GM23338 (cell line): Measurements from ENCODE around the gene RPUSD1. TPM values are rescaled to one million over a fixed set of nuclear protein-coding genes. Genes with fewer than 3 reads are reported as not detected.

Source experiments
- ATAC-seq: fragments of 200-7000 bp; cut with Tn5 transposase; 3 replicates; pipeline ENCODE4 v1.9.1; 2020
- DNase-seq: peaks from one replicate; pipeline ENCODE4 v3.0.0-alpha.2; 2015; ENCODE audit warnings: low spot score
- H2AFZ ChIP-seq: fragments of 200-600 bp; sonication (generic); 2 replicates; pipeline ENCODE4 v1.8.0; 2016; ENCODE audit warnings: antibody characterized with exemption, mild to moderate bottlenecking, moderate library complexity
- H3F3A ChIP-seq: fragments of 200-600 bp; sonication (generic); replicated peaks from 2 replicates; pipeline ENCODE4 v1.8.0; 2017; ENCODE audit warnings: antibody characterized with exemption, mixed run types, low read depth
- H3K27ac ChIP-seq: fragments of 200-600 bp; sonication (generic); 2 replicates; pipeline ENCODE4 v1.6.1; 2016; ENCODE audit warnings: low read depth
- H3K27me3 ChIP-seq: fragments of 200-600 bp; sonication (generic); 2 replicates; pipeline ENCODE4 v1.8.0; 2016; ENCODE audit warnings: mild to moderate bottlenecking, mixed run types, moderate library complexity; ENCODE audit not compliant: insufficient read depth
- H3K36me3 ChIP-seq: fragments of 200-600 bp; sonication (generic); 2 replicates; pipeline ENCODE4 v1.8.0; 2016; ENCODE audit warnings: mild to moderate bottlenecking; ENCODE audit not compliant: insufficient read depth
- H3K4me1 ChIP-seq: fragments of 200-600 bp; sonication (generic); 2 replicates; pipeline ENCODE4 v1.8.0; 2016; ENCODE audit warnings: mild to moderate bottlenecking, moderate library complexity; ENCODE audit not compliant: insufficient read depth
- H3K4me2 ChIP-seq: fragments of 200-600 bp; sonication (generic); 2 replicates; pipeline ENCODE4 v1.7.1; 2017; ENCODE audit warnings: mixed run types
- H3K4me3 ChIP-seq: fragments of 200-600 bp; sonication (generic); 2 replicates; pipeline ENCODE4 v1.6.1; 2016; ENCODE audit warnings: mixed run types
- H3K79me2 ChIP-seq: fragments of 200-600 bp; sonication (generic); replicated peaks from 2 replicates; pipeline ENCODE4 v1.8.0; 2017; ENCODE audit warnings: mild to moderate bottlenecking; ENCODE audit not compliant: insufficient read depth
- H3K9me2 ChIP-seq: fragments of 200-600 bp; sonication (generic); 2 replicates; pipeline ENCODE4 v1.8.0; 2017; ENCODE audit not compliant: insufficient read depth
- H4K20me1 ChIP-seq: fragments of 200-600 bp; sonication (generic); replicated peaks from 2 replicates; pipeline ENCODE4 v1.8.0; 2017; ENCODE audit warnings: mild to moderate bottlenecking; ENCODE audit not compliant: insufficient read depth
- H3K27ac Mint-ChIP-seq: 2 replicates; pipeline ENCODE4 v1.8.0; 2020; ENCODE audit warnings: inconsistent platforms, mild to moderate bottlenecking, moderate library complexity, mixed read lengths
- H3K27me3 Mint-ChIP-seq: 3 replicates; pipeline ENCODE4 v1.8.0; 2022; ENCODE audit warnings: low read depth, mild to moderate bottlenecking, moderate library complexity, mixed read lengths, inconsistent platforms; ENCODE audit not compliant: insufficient read depth, poor library complexity
- H3K36me3 Mint-ChIP-seq: 3 replicates; pipeline ENCODE4 v1.8.0; 2021; ENCODE audit warnings: low read depth, mild to moderate bottlenecking, inconsistent platforms, moderate library complexity, mixed read lengths
- H3K4me1 Mint-ChIP-seq: 3 replicates; pipeline ENCODE4 v1.8.0; 2020; ENCODE audit warnings: mild to moderate bottlenecking, inconsistent platforms, mixed read lengths
- H3K4me3 Mint-ChIP-seq: 3 replicates; pipeline ENCODE4 v1.8.0; 2021; ENCODE audit warnings: moderate library complexity, mild to moderate bottlenecking, inconsistent platforms, mixed read lengths
- H3K9me3 Mint-ChIP-seq: 3 replicates; pipeline ENCODE4 v1.8.0; 2020; ENCODE audit warnings: moderate library complexity, mild to moderate bottlenecking, inconsistent platforms, mixed read lengths
- CREB1 ChIP-seq: fragments of 250-450 bp; sonication (Bioruptor Pico); IDR thresholded peaks from 2 replicates; pipeline ENCODE4 v1.5.0; 2020; ENCODE audit warnings: low read depth, mild to moderate bottlenecking, moderate library complexity
- EZH2 ChIP-seq: fragments of 200-600 bp; sonication (generic); IDR thresholded peaks from one replicate; pipeline ENCODE4 v1.8.0; 2017; ENCODE audit warnings: antibody characterized with exemption, mild to moderate bottlenecking, low read depth; ENCODE audit not compliant: unreplicated experiment
- EZH2phosphoT487 ChIP-seq: fragments of 200-600 bp; sonication (generic); IDR thresholded peaks from one replicate; pipeline ENCODE4 v1.8.1; 2018; ENCODE audit warnings: antibody characterized with exemption; ENCODE audit not compliant: unreplicated experiment
- JUNB ChIP-seq: IDR thresholded peaks from one replicate; pipeline ENCODE4 v1.6.1; 2016; ENCODE audit warnings: antibody characterized with exemption; ENCODE audit not compliant: unreplicated experiment
- NANOG ChIP-seq: IDR thresholded peaks from 2 replicates; pipeline ENCODE4 v1.6.1; 2016; ENCODE audit warnings: antibody characterized with exemption, borderline replicate concordance
- POLR2AphosphoS5 ChIP-seq: IDR thresholded peaks from 2 replicates; pipeline ENCODE4 v1.6.1; 2016; ENCODE audit warnings: antibody characterized with exemption, low read depth
- STAT1 ChIP-seq: IDR thresholded peaks from one replicate; pipeline ENCODE4 v1.6.1; 2016; ENCODE audit warnings: antibody characterized with exemption; ENCODE audit not compliant: unreplicated experiment
- ZNF114 ChIP-seq: fragments of 250-450 bp; sonication (Bioruptor Pico); IDR thresholded peaks from 2 replicates; pipeline ENCODE4 v1.5.0; 2020; ENCODE audit warnings: mild to moderate bottlenecking, moderate library complexity
- ZNF331 ChIP-seq: fragments of 250-450 bp; sonication (Bioruptor Pico); IDR thresholded peaks from 2 replicates; pipeline ENCODE4 v1.5.0; 2020; ENCODE audit warnings: low read depth, mild to moderate bottlenecking, moderate library complexity
- polyA plus RNA-seq: library from polyadenylated mRNA; unstranded; fragments of >200 nt; fragmentation: Nextera tagmentation; extraction: Ambion mirVana; gene quantifications from 2 replicates; pipeline ENCODE4 v1.2.1, GENCODE V29; 2016
- total RNA-seq: library from RNA; depleted of rRNA; stranded (reverse); fragments of >200 nt; shearing (Covaris generic); gene quantifications from 2 replicates; pipeline ENCODE4 v1.2.3, GENCODE V29; 2014
- TF ChIP-seq, protein P1 (sequence below): IDR thresholded peaks from 2 replicates; pipeline ENCODE4 v1.6.1; 2016; ENCODE audit warnings: antibody characterized with exemption
- TF ChIP-seq, protein P2 (sequence below): IDR thresholded peaks from one replicate; pipeline ENCODE4 v1.6.1; 2018; ENCODE audit warnings: antibody characterized with exemption; ENCODE audit not compliant: unreplicated experiment
- TF ChIP-seq, protein P3 (sequence below), 2 experiments: fragments of 200-600 bp in 1 of 2; sonication (generic) in 1 of 2; conservative IDR thresholded peaks; 2 replicates each; pipeline versions ENCODE4 v1.5.1 to v1.6.1; 2016 to 2017; ENCODE audit warnings: antibody characterized with exemption in 2 of 2, low read depth in 2 of 2, mild to moderate bottlenecking in 2 of 2, moderate library complexity in 1 of 2
- TF ChIP-seq, protein P4 (sequence below): fragments of 250-450 bp; sonication (Bioruptor Pico); IDR thresholded peaks from 2 replicates; pipeline ENCODE4 v1.5.0; 2020; ENCODE audit warnings: mild to moderate bottlenecking, moderate library complexity

RPUSD1 gene
- total and polyA plus RNA-seq, 2 experiments from 2014 or later: 19.1 to 79.5 TPM

DNA sequence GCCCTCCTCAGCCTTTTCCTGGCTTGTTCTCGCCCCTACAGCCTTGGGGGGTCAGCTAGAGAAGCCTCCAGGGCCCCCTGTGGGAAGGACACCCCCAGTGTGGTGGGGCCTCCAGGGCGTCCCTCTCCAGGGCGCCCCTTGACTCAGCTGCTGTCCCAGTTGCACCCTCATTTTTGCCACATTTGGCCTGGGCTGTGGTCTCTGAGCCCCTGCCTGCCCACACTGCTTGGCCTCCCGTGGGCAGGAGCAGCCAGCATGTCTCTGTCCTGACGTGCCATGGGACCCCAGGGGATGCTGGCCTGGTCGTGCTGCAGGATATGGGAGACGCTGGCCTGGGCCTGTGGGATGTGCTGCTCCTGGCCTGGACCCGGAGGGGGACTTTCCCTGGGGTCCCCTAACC is 5.2 kb upstream of the RPUSD1 start:
- ATAC-seq (no peak), DNase-seq (no peak)
- Mint-ChIP-seq H3K4me3 (no peak overlapping the region), H3K9me3 (no peaks in the 10 kb centered on the region; the same call in 2 of the 3 replicates), H3K27me3 (peaks cover 13% of the 10 kb centered on the region), H3K4me1 (no peaks in the 10 kb centered on the region), H3K27ac (no peak overlapping the region), H3K36me3 (peaks cover 35% of the 10 kb centered on the region)
- H2AFZ ChIP-seq: no peak overlapping the region
- H3K4me2 ChIP-seq: no peak overlapping the region
- TF ChIP-seq EZH2 (no peak), CREB1 (CRISPR knock-in tag) (no peak), JUNB (no peak), ZNF331 (CRISPR knock-in tag) (no peak), NANOG (no peak), POLR2AphosphoS5 (no peak), ZNF114 (CRISPR knock-in tag) (no peak), EZH2phosphoT487 (no peak), STAT1 (no peak)
- TF ChIP-seq, protein P1, sequence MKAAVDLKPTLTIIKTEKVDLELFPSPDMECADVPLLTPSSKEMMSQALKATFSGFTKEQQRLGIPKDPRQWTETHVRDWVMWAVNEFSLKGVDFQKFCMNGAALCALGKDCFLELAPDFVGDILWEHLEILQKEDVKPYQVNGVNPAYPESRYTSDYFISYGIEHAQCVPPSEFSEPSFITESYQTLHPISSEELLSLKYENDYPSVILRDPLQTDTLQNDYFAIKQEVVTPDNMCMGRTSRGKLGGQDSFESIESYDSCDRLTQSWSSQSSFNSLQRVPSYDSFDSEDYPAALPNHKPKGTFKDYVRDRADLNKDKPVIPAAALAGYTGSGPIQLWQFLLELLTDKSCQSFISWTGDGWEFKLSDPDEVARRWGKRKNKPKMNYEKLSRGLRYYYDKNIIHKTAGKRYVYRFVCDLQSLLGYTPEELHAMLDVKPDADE: no peak
- TF ChIP-seq, protein P2, sequence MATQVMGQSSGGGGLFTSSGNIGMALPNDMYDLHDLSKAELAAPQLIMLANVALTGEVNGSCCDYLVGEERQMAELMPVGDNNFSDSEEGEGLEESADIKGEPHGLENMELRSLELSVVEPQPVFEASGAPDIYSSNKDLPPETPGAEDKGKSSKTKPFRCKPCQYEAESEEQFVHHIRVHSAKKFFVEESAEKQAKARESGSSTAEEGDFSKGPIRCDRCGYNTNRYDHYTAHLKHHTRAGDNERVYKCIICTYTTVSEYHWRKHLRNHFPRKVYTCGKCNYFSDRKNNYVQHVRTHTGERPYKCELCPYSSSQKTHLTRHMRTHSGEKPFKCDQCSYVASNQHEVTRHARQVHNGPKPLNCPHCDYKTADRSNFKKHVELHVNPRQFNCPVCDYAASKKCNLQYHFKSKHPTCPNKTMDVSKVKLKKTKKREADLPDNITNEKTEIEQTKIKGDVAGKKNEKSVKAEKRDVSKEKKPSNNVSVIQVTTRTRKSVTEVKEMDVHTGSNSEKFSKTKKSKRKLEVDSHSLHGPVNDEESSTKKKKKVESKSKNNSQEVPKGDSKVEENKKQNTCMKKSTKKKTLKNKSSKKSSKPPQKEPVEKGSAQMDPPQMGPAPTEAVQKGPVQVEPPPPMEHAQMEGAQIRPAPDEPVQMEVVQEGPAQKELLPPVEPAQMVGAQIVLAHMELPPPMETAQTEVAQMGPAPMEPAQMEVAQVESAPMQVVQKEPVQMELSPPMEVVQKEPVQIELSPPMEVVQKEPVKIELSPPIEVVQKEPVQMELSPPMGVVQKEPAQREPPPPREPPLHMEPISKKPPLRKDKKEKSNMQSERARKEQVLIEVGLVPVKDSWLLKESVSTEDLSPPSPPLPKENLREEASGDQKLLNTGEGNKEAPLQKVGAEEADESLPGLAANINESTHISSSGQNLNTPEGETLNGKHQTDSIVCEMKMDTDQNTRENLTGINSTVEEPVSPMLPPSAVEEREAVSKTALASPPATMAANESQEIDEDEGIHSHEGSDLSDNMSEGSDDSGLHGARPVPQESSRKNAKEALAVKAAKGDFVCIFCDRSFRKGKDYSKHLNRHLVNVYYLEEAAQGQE: no peak
- TF ChIP-seq, protein P3, sequence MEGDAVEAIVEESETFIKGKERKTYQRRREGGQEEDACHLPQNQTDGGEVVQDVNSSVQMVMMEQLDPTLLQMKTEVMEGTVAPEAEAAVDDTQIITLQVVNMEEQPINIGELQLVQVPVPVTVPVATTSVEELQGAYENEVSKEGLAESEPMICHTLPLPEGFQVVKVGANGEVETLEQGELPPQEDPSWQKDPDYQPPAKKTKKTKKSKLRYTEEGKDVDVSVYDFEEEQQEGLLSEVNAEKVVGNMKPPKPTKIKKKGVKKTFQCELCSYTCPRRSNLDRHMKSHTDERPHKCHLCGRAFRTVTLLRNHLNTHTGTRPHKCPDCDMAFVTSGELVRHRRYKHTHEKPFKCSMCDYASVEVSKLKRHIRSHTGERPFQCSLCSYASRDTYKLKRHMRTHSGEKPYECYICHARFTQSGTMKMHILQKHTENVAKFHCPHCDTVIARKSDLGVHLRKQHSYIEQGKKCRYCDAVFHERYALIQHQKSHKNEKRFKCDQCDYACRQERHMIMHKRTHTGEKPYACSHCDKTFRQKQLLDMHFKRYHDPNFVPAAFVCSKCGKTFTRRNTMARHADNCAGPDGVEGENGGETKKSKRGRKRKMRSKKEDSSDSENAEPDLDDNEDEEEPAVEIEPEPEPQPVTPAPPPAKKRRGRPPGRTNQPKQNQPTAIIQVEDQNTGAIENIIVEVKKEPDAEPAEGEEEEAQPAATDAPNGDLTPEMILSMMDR (conservative IDR thresholded peaks at IDR 0.05; ENCODE audit: low read depth in 2 of 2): no peak
- TF ChIP-seq, protein P4, sequence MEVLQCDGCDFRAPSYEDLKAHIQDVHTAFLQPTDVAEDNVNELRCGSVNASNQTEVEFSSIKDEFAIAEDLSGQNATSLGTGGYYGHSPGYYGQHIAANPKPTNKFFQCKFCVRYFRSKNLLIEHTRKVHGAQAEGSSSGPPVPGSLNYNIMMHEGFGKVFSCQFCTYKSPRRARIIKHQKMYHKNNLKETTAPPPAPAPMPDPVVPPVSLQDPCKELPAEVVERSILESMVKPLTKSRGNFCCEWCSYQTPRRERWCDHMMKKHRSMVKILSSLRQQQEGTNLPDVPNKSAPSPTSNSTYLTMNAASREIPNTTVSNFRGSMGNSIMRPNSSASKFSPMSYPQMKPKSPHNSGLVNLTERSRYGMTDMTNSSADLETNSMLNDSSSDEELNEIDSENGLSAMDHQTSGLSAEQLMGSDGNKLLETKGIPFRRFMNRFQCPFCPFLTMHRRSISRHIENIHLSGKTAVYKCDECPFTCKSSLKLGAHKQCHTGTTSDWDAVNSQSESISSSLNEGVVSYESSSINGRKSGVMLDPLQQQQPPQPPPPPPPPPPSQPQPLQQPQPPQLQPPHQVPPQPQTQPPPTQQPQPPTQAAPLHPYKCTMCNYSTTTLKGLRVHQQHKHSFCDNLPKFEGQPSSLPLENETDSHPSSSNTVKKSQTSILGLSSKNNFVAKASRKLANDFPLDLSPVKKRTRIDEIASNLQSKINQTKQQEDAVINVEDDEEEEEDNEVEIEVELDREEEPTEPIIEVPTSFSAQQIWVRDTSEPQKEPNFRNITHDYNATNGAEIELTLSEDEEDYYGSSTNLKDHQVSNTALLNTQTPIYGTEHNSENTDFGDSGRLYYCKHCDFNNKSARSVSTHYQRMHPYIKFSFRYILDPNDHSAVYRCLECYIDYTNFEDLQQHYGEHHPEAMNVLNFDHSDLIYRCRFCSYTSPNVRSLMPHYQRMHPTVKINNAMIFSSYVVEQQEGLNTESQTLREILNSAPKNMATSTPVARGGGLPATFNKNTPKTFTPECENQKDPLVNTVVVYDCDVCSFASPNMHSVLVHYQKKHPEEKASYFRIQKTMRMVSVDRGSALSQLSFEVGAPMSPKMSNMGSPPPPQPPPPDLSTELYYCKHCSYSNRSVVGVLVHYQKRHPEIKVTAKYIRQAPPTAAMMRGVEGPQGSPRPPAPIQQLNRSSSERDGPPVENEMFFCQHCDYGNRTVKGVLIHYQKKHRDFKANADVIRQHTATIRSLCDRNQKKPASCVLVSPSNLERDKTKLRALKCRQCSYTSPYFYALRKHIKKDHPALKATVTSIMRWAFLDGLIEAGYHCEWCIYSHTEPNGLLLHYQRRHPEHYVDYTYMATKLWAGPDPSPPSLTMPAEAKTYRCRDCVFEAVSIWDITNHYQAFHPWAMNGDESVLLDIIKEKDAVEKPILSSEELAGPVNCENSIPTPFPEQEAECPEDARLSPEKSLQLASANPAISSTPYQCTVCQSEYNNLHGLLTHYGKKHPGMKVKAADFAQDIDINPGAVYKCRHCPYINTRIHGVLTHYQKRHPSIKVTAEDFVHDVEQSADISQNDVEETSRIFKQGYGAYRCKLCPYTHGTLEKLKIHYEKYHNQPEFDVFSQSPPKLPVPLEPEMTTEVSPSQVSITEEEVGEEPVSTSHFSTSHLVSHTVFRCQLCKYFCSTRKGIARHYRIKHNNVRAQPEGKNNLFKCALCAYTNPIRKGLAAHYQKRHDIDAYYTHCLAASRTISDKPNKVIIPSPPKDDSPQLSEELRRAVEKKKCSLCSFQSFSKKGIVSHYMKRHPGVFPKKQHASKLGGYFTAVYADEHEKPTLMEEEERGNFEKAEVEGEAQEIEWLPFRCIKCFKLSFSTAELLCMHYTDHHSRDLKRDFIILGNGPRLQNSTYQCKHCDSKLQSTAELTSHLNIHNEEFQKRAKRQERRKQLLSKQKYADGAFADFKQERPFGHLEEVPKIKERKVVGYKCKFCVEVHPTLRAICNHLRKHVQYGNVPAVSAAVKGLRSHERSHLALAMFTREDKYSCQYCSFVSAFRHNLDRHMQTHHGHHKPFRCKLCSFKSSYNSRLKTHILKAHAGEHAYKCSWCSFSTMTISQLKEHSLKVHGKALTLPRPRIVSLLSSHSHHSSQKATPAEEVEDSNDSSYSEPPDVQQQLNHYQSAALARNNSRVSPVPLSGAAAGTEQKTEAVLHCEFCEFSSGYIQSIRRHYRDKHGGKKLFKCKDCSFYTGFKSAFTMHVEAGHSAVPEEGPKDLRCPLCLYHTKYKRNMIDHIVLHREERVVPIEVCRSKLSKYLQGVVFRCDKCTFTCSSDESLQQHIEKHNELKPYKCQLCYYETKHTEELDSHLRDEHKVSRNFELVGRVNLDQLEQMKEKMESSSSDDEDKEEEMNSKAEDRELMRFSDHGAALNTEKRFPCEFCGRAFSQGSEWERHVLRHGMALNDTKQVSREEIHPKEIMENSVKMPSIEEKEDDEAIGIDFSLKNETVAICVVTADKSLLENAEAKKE (CRISPR knock-in tag): no peak
- H3K9me2 ChIP-seq: no peaks in the 10 kb centered on the region
- H3K4me3 ChIP-seq: no peak overlapping the region
- H3K36me3 ChIP-seq: no peaks in the 10 kb centered on the region; the same call in 1 of the 2 replicates
- H3K4me1 ChIP-seq: no peaks in the 10 kb centered on the region
- no peaks in the 10 kb centered on the region for H3K27me3 ChIP-seq
- no peaks in the 10 kb centered on the region for H3F3A ChIP-seq
- no peak overlapping the region for H3K27ac ChIP-seq
- H4K20me1 ChIP-seq: peaks cover 15% of the 10 kb centered on the region
- peaks cover 11% of the 10 kb centered on the region; the same call in 1 of the 2 replicates for H3K79me2 ChIP-seq
